Lung (tissue), 12 donors: ENCODE measurements around the gene RPL18. TPM values are rescaled to one million over a fixed set of nuclear protein-coding genes. Genes with fewer than 3 reads are reported as not detected.

Experiments used
- ATAC-seq: fragments of 200-7000 bp; cut with Tn5 transposase; one replicate; pipeline ENCODE4 v1.9.1; 2020; ENCODE audit warnings: moderate number of reproducible peaks; ENCODE audit not compliant: insufficient read depth, low FRiP score
- DNase-seq, 3 donors: peaks; one replicate each; pipeline ENCODE4 v3.0.0-alpha.2; 2013 to 2017
- H3K27ac ChIP-seq, 2 donors: one replicate each; pipeline ENCODE4 v1.5.1; 2013; ENCODE audit warnings: mild to moderate bottlenecking in 2 of 2, moderate library complexity in 2 of 2, control low read depth in 1 of 2, inconsistent platforms in 1 of 2, low read depth in 1 of 2, low read length in 1 of 2
- H3K27me3 ChIP-seq, 3 donors: one replicate each; pipeline ENCODE4 v1.5.1; 2013; ENCODE audit warnings: low read length in 2 of 3; ENCODE audit not compliant: control insufficient read depth in 3 of 3, insufficient read depth in 3 of 3
- H3K36me3 ChIP-seq, 4 donors: one replicate each; pipeline ENCODE4 v1.5.1; 2013; ENCODE audit warnings: low read length in 4 of 4, mild to moderate bottlenecking in 1 of 4, moderate library complexity in 1 of 4; ENCODE audit not compliant: control insufficient read depth in 4 of 4, insufficient read depth in 4 of 4
- H3K4me1 ChIP-seq, 5 donors: one replicate each; pipeline ENCODE4 v1.5.1; 2013; ENCODE audit warnings: low read length in 5 of 5, mild to moderate bottlenecking in 2 of 5, moderate library complexity in 1 of 5; ENCODE audit not compliant: control insufficient read depth in 5 of 5, insufficient read depth in 5 of 5
- H3K4me3 ChIP-seq: one replicate; pipeline ENCODE4 v1.5.1; 2013; ENCODE audit warnings: mild to moderate bottlenecking, control low read depth, moderate library complexity
- H3K9ac ChIP-seq, 2 donors: one replicate each; pipeline ENCODE4 v1.5.1; 2013; ENCODE audit warnings: low read length in 2 of 2, control low read depth in 1 of 2; ENCODE audit not compliant: insufficient read depth in 1 of 2
- H3K9me3 ChIP-seq, 4 donors: one replicate each; pipeline ENCODE4 v1.5.1; 2013; ENCODE audit warnings: low read length in 3 of 4, mild to moderate bottlenecking in 1 of 4, moderate library complexity in 1 of 4; ENCODE audit not compliant: control insufficient read depth in 4 of 4, insufficient read depth in 3 of 4
- WGBS, 2 donors: extraction: QIAGEN DNeasy Blood & Tissue Kit; methylation state at CpG; one replicate each; pipeline ENCODE4 v1.1.7; 2013; 5-methylcytosine and 5-hydroxymethylcytosine counted together
- polyA plus RNA-seq, 2 donors: library from polyadenylated mRNA; stranded (reverse); fragments of 200-250 nt; gene quantifications; one replicate each; pipeline ENCODE4 v1.2.1, GENCODE V29; 2013
- total RNA-seq, 2 donors: library from RNA; depleted of rRNA in 1 of 2; stranded (reverse); fragments of >200 nt in 1 of 2; gene quantifications; one replicate each; pipeline ENCODE4 v1.2.1, GENCODE V29; 2014 to 2021
- TF ChIP-seq, protein P1 (sequence below): IDR thresholded peaks from 2 replicates; pipeline ENCODE4 v1.5.1; 2012; ENCODE audit warnings: mild to moderate bottlenecking; ENCODE audit errors: control extremely low read depth, extremely low read depth
- donor health status: control.
- donor health status: control.
- donor health status: Bipolar disorder and iron deficiency.
- donor health status: healthy.
- donor health status: DM: yes; HTN: yes; CAD: no.

The RPL18 gene
- total and polyA plus RNA-seq, 4 donors, result 1,019 to 3,542 (median 1,407) TPM

DNA sequence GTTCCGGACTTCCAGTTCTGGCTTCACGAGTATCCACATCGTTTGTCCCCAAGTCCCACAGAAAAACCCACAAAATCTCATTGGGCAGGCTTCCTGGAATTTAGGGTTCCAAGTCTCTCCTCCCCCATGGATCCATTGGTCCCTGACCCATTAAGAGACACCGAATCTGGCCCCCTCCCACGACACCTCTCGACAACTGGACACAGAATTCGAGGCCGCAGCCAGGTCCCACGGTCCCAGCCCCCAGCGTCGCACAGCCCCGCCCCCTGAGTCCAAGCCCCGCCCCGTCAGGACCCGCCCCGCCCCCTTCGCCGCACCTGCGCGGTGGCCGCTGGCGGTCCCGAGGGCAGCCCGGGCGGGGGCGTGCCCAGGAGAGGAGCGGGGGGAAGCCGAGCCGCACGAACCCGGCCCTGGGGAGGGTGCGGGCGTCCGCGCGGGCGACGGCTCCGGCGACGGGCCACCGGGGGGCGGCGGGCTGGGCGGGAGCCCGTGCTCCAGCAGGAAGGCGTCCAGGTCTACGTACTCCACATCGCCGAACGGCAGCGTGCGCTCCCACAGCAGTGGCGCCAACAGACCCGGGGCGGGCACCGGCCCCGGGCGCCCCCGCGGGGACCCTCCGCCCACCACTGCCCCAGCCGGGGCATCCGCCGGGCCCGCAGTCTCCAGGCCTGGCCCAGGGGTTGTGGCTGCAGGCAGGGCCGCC, 16.4 kb upstream of the RPL18 start:
- ATAC-seq (peak; percentile 37), DNase-seq (peak in 1 of 3 donors; percentile 41)
- WGBS, 2 donors, result 1 to 2% methylated on average over 46 to 67 of the region's 67 CpGs
- peaks cover 0 to 6% (median 0%) of the 10 kb centered on the region in 4 donors for H3K36me3 ChIP-seq
- H3K4me1 ChIP-seq, result peaks cover 0 to 43% (median 17%) of the 10 kb centered on the region in 5 donors
- TF ChIP-seq, protein P1, sequence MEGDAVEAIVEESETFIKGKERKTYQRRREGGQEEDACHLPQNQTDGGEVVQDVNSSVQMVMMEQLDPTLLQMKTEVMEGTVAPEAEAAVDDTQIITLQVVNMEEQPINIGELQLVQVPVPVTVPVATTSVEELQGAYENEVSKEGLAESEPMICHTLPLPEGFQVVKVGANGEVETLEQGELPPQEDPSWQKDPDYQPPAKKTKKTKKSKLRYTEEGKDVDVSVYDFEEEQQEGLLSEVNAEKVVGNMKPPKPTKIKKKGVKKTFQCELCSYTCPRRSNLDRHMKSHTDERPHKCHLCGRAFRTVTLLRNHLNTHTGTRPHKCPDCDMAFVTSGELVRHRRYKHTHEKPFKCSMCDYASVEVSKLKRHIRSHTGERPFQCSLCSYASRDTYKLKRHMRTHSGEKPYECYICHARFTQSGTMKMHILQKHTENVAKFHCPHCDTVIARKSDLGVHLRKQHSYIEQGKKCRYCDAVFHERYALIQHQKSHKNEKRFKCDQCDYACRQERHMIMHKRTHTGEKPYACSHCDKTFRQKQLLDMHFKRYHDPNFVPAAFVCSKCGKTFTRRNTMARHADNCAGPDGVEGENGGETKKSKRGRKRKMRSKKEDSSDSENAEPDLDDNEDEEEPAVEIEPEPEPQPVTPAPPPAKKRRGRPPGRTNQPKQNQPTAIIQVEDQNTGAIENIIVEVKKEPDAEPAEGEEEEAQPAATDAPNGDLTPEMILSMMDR, result no peak
- peaks cover 0 to 4% (median 0%) of the 10 kb centered on the region in 3 donors for H3K27me3 ChIP-seq
- H3K4me3 ChIP-seq, result peak overlapping the region; percentile 41
- H3K9me3 ChIP-seq, result no peaks in the 10 kb centered on the region
- peak overlapping the region; percentile 88 to 94 for H3K27ac ChIP-seq
- H3K9ac ChIP-seq, result no peak overlapping the region

DNA sequence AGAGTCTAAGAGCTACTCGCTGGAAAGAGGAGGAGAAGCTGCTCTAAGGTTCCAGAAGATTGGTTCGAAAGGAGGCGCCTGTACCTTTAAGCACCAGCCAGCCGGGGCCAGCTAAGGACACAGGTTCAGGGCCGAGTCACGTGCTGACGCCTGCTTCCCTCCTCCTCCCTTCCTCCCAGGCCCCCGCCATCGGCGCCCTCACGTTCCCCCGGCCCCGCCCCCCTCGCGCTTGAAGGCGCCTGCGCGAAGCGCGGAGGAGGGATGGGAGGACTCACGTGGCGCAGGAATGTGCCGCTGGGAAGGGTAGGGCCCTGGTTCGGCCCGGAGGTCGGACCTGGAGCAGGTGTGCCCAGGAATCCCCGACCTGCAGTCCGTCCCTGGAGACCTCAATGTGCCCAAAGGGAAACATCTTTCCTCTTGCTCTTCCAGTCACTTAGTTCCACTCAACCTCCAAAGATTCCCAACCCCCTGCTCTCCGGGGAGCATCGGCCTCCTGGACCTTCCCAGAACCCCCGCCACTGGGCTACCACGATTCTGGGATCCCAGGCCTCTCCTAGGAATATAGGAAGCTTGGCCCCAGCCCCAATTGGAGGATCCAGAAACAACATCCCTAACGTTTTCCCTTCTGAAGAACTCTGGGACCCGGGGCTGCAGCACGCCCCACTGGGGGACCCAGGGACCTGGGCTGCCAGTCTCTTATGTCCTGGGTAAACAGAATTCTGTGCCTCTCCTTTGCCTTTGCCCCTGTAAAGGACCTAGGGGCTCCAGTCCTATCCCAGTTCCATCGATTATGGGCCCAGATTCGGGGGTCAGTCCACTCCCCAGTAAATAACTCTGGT, 15.7 kb upstream of the RPL18 start:
- WGBS, 2 donors, result 4% methylated on average over 37 of the region's 37 CpGs
- Histone ChIP-seq H3K4me1 (peaks cover 2 to 48% (median 15%) of the 10 kb centered on the region in 5 donors), H3K9ac (no peak overlapping the region), H3K27me3 (peaks cover 0 to 4% (median 0%) of the 10 kb centered on the region in 3 donors), H3K4me3 (no peak overlapping the region), H3K27ac (peak overlapping the region; percentile 72 to 94), H3K36me3 (peaks cover 0 to 6% (median 0%) of the 10 kb centered on the region in 4 donors), H3K9me3 (no peaks in the 10 kb centered on the region)
- peak; percentile 91 to 96 (median 93) for DNase-seq
- peak; percentile 29 for ATAC-seq
- TF ChIP-seq, protein P1, result no peak

DNA sequence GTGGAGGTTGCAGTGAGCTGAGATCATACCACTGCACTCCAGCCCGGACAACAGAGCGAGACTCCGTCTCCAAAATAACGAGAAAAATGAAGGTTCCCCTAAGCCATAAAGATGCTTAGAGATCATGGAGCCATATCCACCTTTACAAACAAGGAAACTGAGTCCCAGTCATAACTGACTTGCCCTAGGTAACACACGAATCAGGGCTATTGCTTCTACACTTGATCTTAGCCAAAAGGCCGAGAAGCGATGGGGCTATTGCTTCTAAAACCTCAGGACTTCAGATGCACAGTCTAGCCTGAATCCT, 15.0 kb upstream of the RPL18 start:
- DNase-seq, result no peak
- peak overlapping the region; percentile 66 to 82 for H3K27ac ChIP-seq
- H3K9me3 ChIP-seq, result no peaks in the 10 kb centered on the region
- ATAC-seq, result no peak
- no peak overlapping the region for H3K4me3 ChIP-seq
- TF ChIP-seq, protein P1, result no peak
- WGBS, 2 donors, result 47 to 63% methylated on average over 7 of the region's 7 CpGs
- H3K27me3 ChIP-seq, result no peaks in the 10 kb centered on the region
- peaks cover 3 to 48% (median 17%) of the 10 kb centered on the region in 5 donors for H3K4me1 ChIP-seq
- no peak overlapping the region for H3K9ac ChIP-seq
- H3K36me3 ChIP-seq, result peaks cover 0 to 6% (median 1%) of the 10 kb centered on the region in 4 donors
